Measurements from ENCODE around the gene XRCC3. TPM values are rescaled to one million over a fixed set of nuclear protein-coding genes. Genes with fewer than 3 reads are reported as not detected.

The XRCC3 gene
- total RNA-seq, 1 experiment from 2014 or later = 61.3 TPM

DNA sequence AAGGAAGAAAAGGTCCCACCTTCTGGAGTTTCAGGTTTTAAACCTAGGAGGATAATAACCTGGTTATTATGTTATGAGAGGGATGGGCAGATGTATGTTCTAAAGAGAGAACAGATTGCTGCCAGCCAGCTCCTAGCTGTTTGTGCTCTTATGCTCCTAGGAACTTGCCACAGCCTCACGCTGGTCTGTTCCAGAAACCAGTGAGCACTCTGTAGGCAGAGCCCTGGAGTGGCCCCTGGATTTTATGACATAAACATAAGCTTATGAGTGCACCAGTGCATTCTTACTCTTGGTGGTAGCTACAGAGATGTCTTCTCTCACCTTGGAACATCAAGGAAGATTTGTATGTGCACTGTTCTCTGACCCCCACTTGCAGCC lies 58.5 kb downstream of the XRCC3 start:
- intact Hi-C loops (cut with micrococcal nuclease) = no loop called here
- Histone ChIP-seq H4K20me1 (ENCODE audit: low read length) (peaks cover 24% of the 10 kb centered on the region), H3K4me1 (ENCODE audit: insufficient read depth, low read length) (no peaks in the 10 kb centered on the region; the same call in 1 of the 2 replicates), H3K9ac (ENCODE audit: low read length) (no peak overlapping the region), H2AFZ (ENCODE audit: low read length) (no peak overlapping the region), H3K4me2 (ENCODE audit: low read length) (no peak overlapping the region), H3K9me2 (replicated peaks; ENCODE audit: low read length) (no peaks in the 10 kb centered on the region), H3K27me3 (ENCODE audit: low read length) (no peaks in the 10 kb centered on the region), H3K9me3 (ENCODE audit: low read length) (no peaks in the 10 kb centered on the region), H3K79me2 (ENCODE audit: low read length) (peaks cover 62% of the 10 kb centered on the region), H3F3A (ENCODE audit: low read length, unreplicated experiment) (no peaks in the 10 kb centered on the region), H3K36me3 (ENCODE audit: low read depth, low read length) (peaks cover 64% of the 10 kb centered on the region), H3K4me3 (ENCODE audit: low read length) (no peak overlapping the region), H3K27ac (ENCODE audit: low read length) (no peak overlapping the region)
- ATAC-seq (no peak), DNase-seq (no peak)
- TF ChIP-seq EZH2phosphoT487 (IDR thresholded peaks at IDR 0.05; ENCODE audit: borderline replicate concordance, low read length) (no peak), EZH2 (IDR thresholded peaks at IDR 0.05; ENCODE audit: low read length, unreplicated experiment) (no peak)
- TF ChIP-seq, protein P1, sequence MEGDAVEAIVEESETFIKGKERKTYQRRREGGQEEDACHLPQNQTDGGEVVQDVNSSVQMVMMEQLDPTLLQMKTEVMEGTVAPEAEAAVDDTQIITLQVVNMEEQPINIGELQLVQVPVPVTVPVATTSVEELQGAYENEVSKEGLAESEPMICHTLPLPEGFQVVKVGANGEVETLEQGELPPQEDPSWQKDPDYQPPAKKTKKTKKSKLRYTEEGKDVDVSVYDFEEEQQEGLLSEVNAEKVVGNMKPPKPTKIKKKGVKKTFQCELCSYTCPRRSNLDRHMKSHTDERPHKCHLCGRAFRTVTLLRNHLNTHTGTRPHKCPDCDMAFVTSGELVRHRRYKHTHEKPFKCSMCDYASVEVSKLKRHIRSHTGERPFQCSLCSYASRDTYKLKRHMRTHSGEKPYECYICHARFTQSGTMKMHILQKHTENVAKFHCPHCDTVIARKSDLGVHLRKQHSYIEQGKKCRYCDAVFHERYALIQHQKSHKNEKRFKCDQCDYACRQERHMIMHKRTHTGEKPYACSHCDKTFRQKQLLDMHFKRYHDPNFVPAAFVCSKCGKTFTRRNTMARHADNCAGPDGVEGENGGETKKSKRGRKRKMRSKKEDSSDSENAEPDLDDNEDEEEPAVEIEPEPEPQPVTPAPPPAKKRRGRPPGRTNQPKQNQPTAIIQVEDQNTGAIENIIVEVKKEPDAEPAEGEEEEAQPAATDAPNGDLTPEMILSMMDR (conservative IDR thresholded peaks at IDR 0.05; ENCODE audit: low read depth, low read length) = no peak
- ChIA-PET CTCF (no interaction called here), POLR2A (ENCODE audit: unreplicated experiment) (interaction anchor here (0.6 kb wide), 1 partner anchor 141 kb away, joined by 8 read pairs; no protein-coding TSS in a partner anchor)
- BruUV-seq (replicated peaks) = no TSS peak

DNA sequence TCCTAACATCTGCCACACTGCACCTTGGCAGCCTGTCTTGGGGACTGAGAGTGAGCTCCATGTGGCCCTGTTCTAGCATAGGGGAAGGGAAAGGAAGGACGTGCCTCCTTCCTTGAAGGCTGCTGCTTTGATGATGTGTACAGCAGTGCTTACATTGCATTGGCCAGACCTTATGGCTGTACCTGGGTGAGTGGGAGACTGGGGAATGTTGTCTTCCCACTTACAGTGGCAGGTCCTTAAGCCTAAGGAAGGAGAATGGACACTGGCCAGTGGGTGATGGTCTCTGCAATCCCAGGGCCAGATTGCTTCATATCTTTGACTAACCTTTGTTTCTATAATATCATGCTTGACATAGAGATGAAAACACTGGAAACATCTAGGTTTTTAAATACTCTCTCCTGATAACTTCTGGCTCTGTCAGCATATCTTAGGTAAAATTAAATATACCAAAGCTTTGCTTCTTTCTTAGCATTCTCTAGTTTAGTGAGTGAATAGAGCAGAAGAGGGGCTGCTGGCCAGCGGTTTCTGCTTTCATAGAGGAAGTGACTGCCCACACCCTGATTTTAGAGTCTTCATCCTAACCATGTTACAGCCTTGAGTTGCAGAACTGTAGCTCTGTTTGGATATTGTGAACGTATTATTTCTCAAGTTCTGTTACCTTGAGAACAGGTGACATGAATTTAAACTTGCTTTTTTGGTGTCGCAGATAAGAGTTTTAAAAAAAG lies 59.1 kb downstream of the XRCC3 start:
- POLR2A ChIA-PET (ENCODE audit: unreplicated experiment) = no interaction called here

More for the DNA sequence above, 59.1 kb downstream of the XRCC3 start:
- Histone ChIP-seq H4K20me1 (ENCODE audit: low read length) (peaks cover 29% of the 10 kb centered on the region), H2AFZ (ENCODE audit: low read length) (no peak overlapping the region), H3K79me2 (ENCODE audit: low read length) (peaks cover 63% of the 10 kb centered on the region), H3K4me1 (ENCODE audit: insufficient read depth, low read length) (no peaks in the 10 kb centered on the region), H3K9ac (ENCODE audit: low read length) (no peak overlapping the region), H3K27me3 (ENCODE audit: low read length) (no peaks in the 10 kb centered on the region), H3K36me3 (ENCODE audit: low read depth, low read length) (peaks cover 61% of the 10 kb centered on the region), H3K27ac (ENCODE audit: low read length) (no peak overlapping the region), H3K9me3 (ENCODE audit: low read length) (no peaks in the 10 kb centered on the region), H3K9me2 (replicated peaks; ENCODE audit: low read length) (no peaks in the 10 kb centered on the region), H3F3A (ENCODE audit: low read length, unreplicated experiment) (no peaks in the 10 kb centered on the region), H3K4me2 (ENCODE audit: low read length) (no peak overlapping the region), H3K4me3 (ENCODE audit: low read length) (no peak overlapping the region)
- ATAC-seq (no peak), DNase-seq (no peak)
- intact Hi-C loops (cut with micrococcal nuclease) = no loop called here
- TF ChIP-seq EZH2 (IDR thresholded peaks at IDR 0.05; ENCODE audit: low read length, unreplicated experiment) (no peak), EZH2phosphoT487 (IDR thresholded peaks at IDR 0.05; ENCODE audit: borderline replicate concordance, low read length) (no peak)
- TF ChIP-seq, protein P1 (conservative IDR thresholded peaks at IDR 0.05; ENCODE audit: low read depth, low read length) = no peak
- CTCF ChIA-PET = no interaction called here
- no TSS peak for BruUV-seq (replicated peaks)
